A673 (cell line): ENCODE measurements around the gene DHX38. TPM values are rescaled to one million over a fixed set of nuclear protein-coding genes. Genes with fewer than 3 reads are reported as not detected.
"Not testable (repeated sequence)": the region's sequence is repeated elsewhere in the genome, so short reads cannot be mapped to it uniquely, and the experiment has no call there.

ENCODE experiments used
- BruUV-seq: library from RNA; stranded (reverse); fragments of 400-500 nt; replicated peaks from 2 replicates; lab custom pipeline; 2021; lab: Mats Ljungman, UMichigan
- CTCF ChIA-PET: fragments of 300-600 bp; sonication (Branson Sonifier 250); formaldehyde crosslinking; loops from one replicate; lab custom pipeline; 2022; ENCODE audit warnings: antibody characterized with exemption; lab: Charles Lee
- POLR2A ChIA-PET: fragments of 300-600 bp; sonication (Branson Sonifier 250); formaldehyde crosslinking; loops from one replicate; lab custom pipeline; 2022; ENCODE audit warnings: antibody characterized with exemption; ENCODE audit not compliant: low non-redundant PET; lab: Charles Lee
- DNase-seq: peaks from one replicate; pipeline ENCODE4 v3.0.0-alpha.2; 2015; ENCODE audit warnings: low spot score
- H3K27ac ChIP-seq: fragments of 200-600 bp; sonication (generic); 2 replicates; pipeline ENCODE4 v1.5.1; 2016; ENCODE audit warnings: mixed run types, low read depth, mild to moderate bottlenecking, mixed read lengths, antibody characterized with exemption, low read length; ENCODE audit not compliant: poor library complexity, severe bottlenecking
- H3K27me3 ChIP-seq: fragments of 200-600 bp; sonication (generic); replicated peaks from 2 replicates; pipeline ENCODE4 v1.6.1; 2017; ENCODE audit warnings: mixed run types, low read depth, mild to moderate bottlenecking, mixed read lengths, antibody characterized with exemption, low read length; ENCODE audit not compliant: insufficient read depth, poor library complexity
- H3K36me3 ChIP-seq: fragments of 200-600 bp; sonication (generic); 2 replicates; pipeline ENCODE4 v1.6.1; 2016; ENCODE audit warnings: mixed run types, mild to moderate bottlenecking, mixed read lengths, antibody characterized with exemption, low read length; ENCODE audit not compliant: insufficient read depth, poor library complexity, severe bottlenecking
- H3K4me1 ChIP-seq: fragments of 200-600 bp; sonication (generic); 2 replicates; pipeline ENCODE4 v1.6.1; 2017; ENCODE audit warnings: mixed run types, mild to moderate bottlenecking, mixed read lengths, antibody characterized with exemption, low read length; ENCODE audit not compliant: insufficient read depth, poor library complexity, severe bottlenecking
- H3K4me3 ChIP-seq: fragments of 200-600 bp; sonication (generic); 2 replicates; pipeline ENCODE4 v1.5.1; 2016; ENCODE audit warnings: low read depth, mixed run types, mild to moderate bottlenecking, mixed read lengths, low read length; ENCODE audit not compliant: poor library complexity, severe bottlenecking
- H3K9me3 ChIP-seq: fragments of 200-600 bp; sonication (generic); 2 replicates; pipeline ENCODE4 v1.6.1; 2016; ENCODE audit warnings: mixed run types, low read depth, mild to moderate bottlenecking, mixed read lengths, antibody characterized with exemption, low read length; ENCODE audit not compliant: poor library complexity, severe bottlenecking
- CTCF ChIP-seq: fragments of 300-800, 200-600 bp; sonication (generic); conservative IDR thresholded peaks from 2 replicates; pipeline ENCODE4 v1.5.1; 2017; ENCODE audit warnings: low read depth, mild to moderate bottlenecking, antibody characterized with exemption, low read length, moderate library complexity, mixed read lengths
- EZH2 ChIP-seq: fragments of 200-600 bp; sonication (generic); IDR thresholded peaks from 2 replicates; pipeline ENCODE4 v1.6.1; 2017; ENCODE audit warnings: borderline replicate concordance, low read depth, mild to moderate bottlenecking, mixed read lengths, antibody characterized with exemption, low read length; ENCODE audit not compliant: poor library complexity, severe bottlenecking
- intact Hi-C: fragments of 100-400 bp; cut with micrococcal nuclease; formaldehyde crosslinking; loops from one replicate; pipeline ENCODE4 v1.10.0; 2022; ENCODE audit not compliant: unreplicated experiment
- total RNA-seq: library from RNA; stranded (reverse); gene quantifications from 2 replicates; pipeline ENCODE4 v1.2.3, GENCODE V29; 2021

The DHX38 gene
- total RNA-seq, 1 experiment from 2014 or later, result 91.0 TPM

DNA sequence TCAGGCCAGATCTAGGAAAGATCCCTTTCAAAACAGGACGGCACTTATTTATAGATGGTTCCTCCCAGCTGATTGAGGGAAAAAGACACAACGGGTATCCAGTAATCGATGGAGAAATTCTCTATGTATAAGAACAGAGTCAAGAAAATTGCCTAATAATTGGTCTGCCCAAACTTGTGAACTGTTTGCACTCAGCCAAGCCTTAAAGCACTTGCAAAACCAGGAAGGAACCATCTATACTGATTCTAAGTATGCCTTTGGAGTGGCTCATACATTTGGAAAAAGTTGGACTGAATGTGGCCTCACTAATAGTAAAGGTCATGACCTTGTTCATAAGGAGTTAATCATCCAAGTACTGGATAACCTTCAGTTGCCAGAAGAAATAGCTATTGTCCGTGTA is 24.7 kb upstream of the DHX38 start:
- Histone ChIP-seq H3K9me3 (no peaks in the 10 kb centered on the region), H3K36me3 (no peaks in the 10 kb centered on the region), H3K27me3 (no peaks in the 10 kb centered on the region), H3K4me1 (no peaks in the 10 kb centered on the region), H3K27ac (no peak overlapping the region), H3K4me3 (no peak overlapping the region)
- no peak for TF ChIP-seq CTCF
- TF ChIP-seq EZH2, result no peak
- POLR2A ChIA-PET, result no interaction called here
- intact Hi-C loops, result no loop called here
- BruUV-seq, result no TSS peak
- CTCF ChIA-PET, result no interaction called here
- DNase-seq, result no peak

- TF ChIP-seq CTCF (no peak), EZH2 (no peak)
- intact Hi-C loops, result no loop called here
- no TSS peak for BruUV-seq
- H3K27ac ChIP-seq, result no peak overlapping the region
- ChIA-PET POLR2A (no interaction called here), CTCF (no interaction called here)
- H3K27me3 ChIP-seq, result no peaks in the 10 kb centered on the region
- no peak for DNase-seq
- no peaks in the 10 kb centered on the region for H3K9me3 ChIP-seq
- no peaks in the 10 kb centered on the region for H3K4me1 ChIP-seq
- H3K4me3 ChIP-seq, result no peak overlapping the region
- H3K36me3 ChIP-seq, result no peaks in the 10 kb centered on the region
Observed at GRCh38 chr16:72072514-72073342, 20.9 kb upstream of the DHX38 start.

GRCh38 chr16:72073560-72074230 is 20.0 kb upstream of the DHX38 start:
- ChIA-PET POLR2A (no interaction called here), CTCF (no interaction called here)
- H3K27me3 ChIP-seq, result no peaks in the 10 kb centered on the region
- no peaks in the 10 kb centered on the region for H3K36me3 ChIP-seq
- intact Hi-C loops, result no loop called here
- DNase-seq, result no peak
- no peaks in the 10 kb centered on the region for H3K4me1 ChIP-seq
- TF ChIP-seq CTCF (no peak), EZH2 (no peak)
- no peaks in the 10 kb centered on the region for H3K9me3 ChIP-seq
- H3K4me3 ChIP-seq, result no peak overlapping the region
- no TSS peak for BruUV-seq
- no peak overlapping the region for H3K27ac ChIP-seq

DNA sequence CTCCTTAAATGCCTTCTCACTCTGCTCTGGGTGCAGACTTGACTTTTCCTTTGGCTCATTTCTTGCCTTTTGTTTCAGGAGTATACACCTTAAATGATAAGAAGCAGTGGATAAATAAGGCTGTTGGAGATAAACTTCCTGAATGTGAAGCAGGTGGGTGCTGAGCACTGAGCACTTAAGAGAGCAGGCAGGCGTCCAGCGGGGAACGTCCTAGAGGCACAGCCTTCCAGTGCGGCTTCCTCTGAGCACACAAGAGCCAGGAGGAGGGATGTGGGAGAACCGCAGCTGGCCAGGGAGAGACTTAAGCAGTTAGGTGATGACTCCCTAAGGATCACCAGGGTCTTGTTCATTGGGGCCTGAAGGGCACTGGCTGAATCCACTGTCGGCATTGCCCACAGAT is 18.6 kb upstream of the DHX38 start:
- H3K9me3 ChIP-seq, H3K27ac ChIP-seq, intact Hi-C loops, POLR2A ChIA-PET, H3K4me3 ChIP-seq, BruUV-seq, H3K36me3 ChIP-seq, CTCF ChIA-PET, H3K27me3 ChIP-seq, DNase-seq, H3K4me1 ChIP-seq: not testable (repeated sequence)

GRCh38 chr16:72076991-72077706 is 16.5 kb upstream of the DHX38 start:
- POLR2A ChIA-PET, H3K27ac ChIP-seq, intact Hi-C loops, DNase-seq, H3K4me1 ChIP-seq, H3K27me3 ChIP-seq, BruUV-seq, H3K9me3 ChIP-seq, H3K36me3 ChIP-seq, H3K4me3 ChIP-seq: not testable (repeated sequence)
- CTCF ChIA-PET, result interaction anchor here (0.7 kb wide), 1 partner anchor 39 kb away, joined by 4 read pairs; no protein-coding TSS in a partner anchor
